Measurements from ENCODE around the gene CD69.

DNA sequence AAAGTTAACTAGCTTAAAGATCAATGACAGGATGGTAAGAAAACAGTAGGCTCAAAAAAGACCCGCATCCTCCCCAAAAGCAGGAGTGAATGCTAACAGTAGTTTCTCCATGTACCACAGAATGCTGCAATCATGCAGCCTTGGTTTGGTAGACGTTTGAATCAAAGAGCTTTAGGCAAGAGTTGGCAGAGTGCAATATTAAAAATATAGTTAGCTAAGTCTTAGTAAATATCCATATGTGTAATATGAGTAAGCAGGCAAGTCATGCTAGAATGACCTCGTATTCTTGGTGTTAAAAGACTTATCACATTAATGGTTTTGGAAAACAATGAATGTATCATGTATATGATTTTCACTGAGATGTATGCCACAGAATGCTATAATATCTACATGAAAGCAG, 47.8 kb upstream of the CD69 start:
- TF ChIP-seq CTCF (IDR thresholded peaks at IDR 0.05): no peak
- no peak for TF ChIP-seq POLR2A (IDR thresholded peaks at IDR 0.05)

All from thyroid gland (tissue), 4 donors.